ENCODE measurements around the gene GPC6. TPM values are rescaled to one million over a fixed set of nuclear protein-coding genes. Genes with fewer than 3 reads are reported as not detected.

Gene GPC6
- total and polyA plus RNA-seq, 2 donors (not counting 3 experiments of a cell fraction or from before 2014, with no cell fraction given): 0.01 TPM; not detected in 1

DNA sequence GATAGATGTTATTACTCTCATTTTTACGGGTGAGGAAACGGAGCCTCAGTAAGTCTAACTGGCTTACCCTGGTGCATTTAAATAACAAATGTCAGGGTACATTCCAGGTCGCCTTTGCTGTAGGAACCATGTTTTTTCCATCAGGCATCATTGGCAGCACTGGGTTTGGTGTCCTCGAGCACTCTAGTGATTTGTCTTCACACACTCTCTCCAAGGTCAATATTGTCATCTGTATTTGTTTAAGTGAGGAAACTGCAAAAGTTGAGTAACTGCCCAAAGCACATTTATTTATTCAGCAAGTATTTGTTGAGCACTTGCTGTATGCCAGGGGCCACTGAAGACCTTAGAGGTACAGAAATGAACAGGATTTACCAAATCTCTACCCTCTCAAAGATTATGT is 1174.3 kb downstream of the GPC6 start:
- Histone ChIP-seq H3K9me3 (replicated peaks; ENCODE audit: control insufficient read depth, insufficient read depth, low read length) (no peaks in the 10 kb centered on the region), H3K27me3 (ENCODE audit: control insufficient read depth in 2 of 2, insufficient read depth in 2 of 2, low read length in 2 of 2) (no peaks in the 10 kb centered on the region), H4K20me1 (replicated peaks; ENCODE audit: control insufficient read depth, extremely low read depth, insufficient read depth, low read length) (no peaks in the 10 kb centered on the region), H2AFZ (ENCODE audit: low read depth, low read length) (no peak overlapping the region), H3K4me3 (replicated peaks in 1 of 3; ENCODE audit: insufficient read depth in 1 of 3, low read depth in 1 of 3, low read length in 3 of 3) (no peak overlapping the region), H3K4me2 (ENCODE audit: insufficient read depth, low read length) (no peak overlapping the region), H3K36me3 (ENCODE audit: control insufficient read depth in 2 of 2, extremely low read depth in 1 of 2, insufficient read depth in 2 of 2, low read length in 2 of 2) (no peaks in the 10 kb centered on the region), H3K9me1 (replicated peaks; ENCODE audit: control insufficient read depth, extremely low read depth, insufficient read depth, low read length) (no peaks in the 10 kb centered on the region), H3K27ac (ENCODE audit: insufficient read depth, low read depth, low read length) (no peak overlapping the region), H3K79me2 (ENCODE audit: control insufficient read depth, insufficient read depth, low read length) (no peaks in the 10 kb centered on the region), H3K4me1 (ENCODE audit: control insufficient read depth, extremely low read depth, insufficient read depth, low read length) (no peaks in the 10 kb centered on the region), H3K9ac (replicated peaks; ENCODE audit: extremely low read depth, insufficient read depth, low read length) (no peak overlapping the region)
- TF ChIP-seq MYC (IDR thresholded peaks at IDR 0.05; ENCODE audit: low read depth, low read length) (no peak), POLR2A (IDR thresholded peaks at IDR 0.05; ENCODE audit: low read depth, low read length) (no peak), POLR2AphosphoS5 (IDR thresholded peaks at IDR 0.05; ENCODE audit: insufficient read depth, low read depth, low read length) (no peak), FOS (IDR thresholded peaks at IDR 0.05; ENCODE audit: borderline replicate concordance, insufficient read depth, low read length) (no peak), GATA2 (IDR thresholded peaks at IDR 0.05; ENCODE audit: insufficient read depth, insufficient read length, low read depth, low read length) (no peak), EZH2 (IDR thresholded peaks at IDR 0.05; ENCODE audit: borderline replicate concordance, low read depth, low read length, severe bottlenecking) (no peak), JUN (IDR thresholded peaks at IDR 0.05; ENCODE audit: borderline replicate concordance, insufficient read depth, insufficient read length, low read depth) (no peak)
- TF ChIP-seq, protein P1, sequence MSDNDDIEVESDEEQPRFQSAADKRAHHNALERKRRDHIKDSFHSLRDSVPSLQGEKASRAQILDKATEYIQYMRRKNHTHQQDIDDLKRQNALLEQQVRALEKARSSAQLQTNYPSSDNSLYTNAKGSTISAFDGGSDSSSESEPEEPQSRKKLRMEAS (IDR thresholded peaks at IDR 0.05; ENCODE audit: insufficient read depth, insufficient read length): no peak
- TF ChIP-seq, protein P2, sequence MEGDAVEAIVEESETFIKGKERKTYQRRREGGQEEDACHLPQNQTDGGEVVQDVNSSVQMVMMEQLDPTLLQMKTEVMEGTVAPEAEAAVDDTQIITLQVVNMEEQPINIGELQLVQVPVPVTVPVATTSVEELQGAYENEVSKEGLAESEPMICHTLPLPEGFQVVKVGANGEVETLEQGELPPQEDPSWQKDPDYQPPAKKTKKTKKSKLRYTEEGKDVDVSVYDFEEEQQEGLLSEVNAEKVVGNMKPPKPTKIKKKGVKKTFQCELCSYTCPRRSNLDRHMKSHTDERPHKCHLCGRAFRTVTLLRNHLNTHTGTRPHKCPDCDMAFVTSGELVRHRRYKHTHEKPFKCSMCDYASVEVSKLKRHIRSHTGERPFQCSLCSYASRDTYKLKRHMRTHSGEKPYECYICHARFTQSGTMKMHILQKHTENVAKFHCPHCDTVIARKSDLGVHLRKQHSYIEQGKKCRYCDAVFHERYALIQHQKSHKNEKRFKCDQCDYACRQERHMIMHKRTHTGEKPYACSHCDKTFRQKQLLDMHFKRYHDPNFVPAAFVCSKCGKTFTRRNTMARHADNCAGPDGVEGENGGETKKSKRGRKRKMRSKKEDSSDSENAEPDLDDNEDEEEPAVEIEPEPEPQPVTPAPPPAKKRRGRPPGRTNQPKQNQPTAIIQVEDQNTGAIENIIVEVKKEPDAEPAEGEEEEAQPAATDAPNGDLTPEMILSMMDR (IDR thresholded peaks at IDR 0.05; ENCODE audit: extremely low read depth in 1 of 2, insufficient read depth in 1 of 2, low read depth in 1 of 2, low read length in 2 of 2): no peak
- CTCF ChIA-PET: no interaction called here
- POLR2A ChIA-PET: no interaction called here
- no TSS peak for BruUV-seq (replicated peaks)
- FAIRE-seq (no peak), DNase-seq (ENCODE audit: low read depth, low spot score) (no peak)
- intact Hi-C loops (cut with micrococcal nuclease) (no loop called here), dilution Hi-C loops (cut with MboI; ENCODE audit: extremely low pct_ligation_motif_present, low sequenced_read_pairs) (no loop called here)

Data from endothelial cell of umbilical vein (primary cell).